ENCODE results near the gene UROD.
"Not testable (repeated sequence)": the region's sequence is repeated elsewhere in the genome, so short reads cannot be mapped to it uniquely, and the experiment has no call there.

The UROD gene

GRCh38 chr1:44995467-44996238, 16.4 kb upstream of the UROD start:
- Histone ChIP-seq H3K36me3 (ENCODE audit: control insufficient read depth in 1 of 2, insufficient read depth in 2 of 2, low read length in 2 of 2) (no peaks in the 10 kb centered on the region), H3K27ac (ENCODE audit: low read depth, low read length) (no peak overlapping the region), H3K9ac (ENCODE audit: low read depth in 1 of 2, low read length in 2 of 2) (no peak overlapping the region), H3K27me3 (ENCODE audit: control insufficient read depth in 1 of 2, insufficient read depth in 2 of 2, low read length in 2 of 2) (no peaks in the 10 kb centered on the region), H3K4me3 (ENCODE audit: low read depth in 1 of 2, low read length in 2 of 2) (no peak overlapping the region), H3K4me1 (ENCODE audit: control insufficient read depth in 1 of 2, insufficient read depth in 2 of 2, low read length in 2 of 2) (peaks cover 0 to 2% of the 10 kb centered on the region in 2 donors), H3K9me3 (ENCODE audit: control insufficient read depth in 1 of 2, low read length in 2 of 2) (no peaks in the 10 kb centered on the region)

- Histone ChIP-seq H3K36me3 (ENCODE audit: control insufficient read depth in 1 of 2, insufficient read depth in 2 of 2, low read length in 2 of 2) (peaks cover 22 to 30% of the 10 kb centered on the region in 2 donors), H3K9me3 (ENCODE audit: control insufficient read depth in 1 of 2, low read length in 2 of 2) (no peaks in the 10 kb centered on the region), H3K27ac (ENCODE audit: low read depth, low read length) (no peak overlapping the region), H3K4me3 (ENCODE audit: low read depth in 1 of 2, low read length in 2 of 2) (no peak overlapping the region), H3K27me3 (ENCODE audit: control insufficient read depth in 1 of 2, insufficient read depth in 2 of 2, low read length in 2 of 2) (no peaks in the 10 kb centered on the region), H3K4me1 (ENCODE audit: control insufficient read depth in 1 of 2, insufficient read depth in 2 of 2, low read length in 2 of 2) (peaks cover 0 to 13% of the 10 kb centered on the region in 2 donors), H3K9ac (ENCODE audit: low read depth in 1 of 2, low read length in 2 of 2) (no peak overlapping the region)
Measured at GRCh38 chr1:44999232-44999631, 12.8 kb upstream of the UROD start.

- H3K4me3 ChIP-seq (ENCODE audit: low read depth in 1 of 2, low read length in 2 of 2) = no peak overlapping the region
- H3K4me1 ChIP-seq (ENCODE audit: control insufficient read depth in 1 of 2, insufficient read depth in 2 of 2, low read length in 2 of 2) = peaks cover 0 to 13% of the 10 kb centered on the region in 2 donors
- no peaks in the 10 kb centered on the region for H3K27me3 ChIP-seq (ENCODE audit: control insufficient read depth in 1 of 2, insufficient read depth in 2 of 2, low read length in 2 of 2)
- H3K27ac ChIP-seq (ENCODE audit: low read depth, low read length) = no peak overlapping the region
- H3K9ac ChIP-seq (ENCODE audit: low read depth in 1 of 2, low read length in 2 of 2) = no peak overlapping the region
- peaks cover 40 to 49% of the 10 kb centered on the region in 2 donors for H3K36me3 ChIP-seq (ENCODE audit: control insufficient read depth in 1 of 2, insufficient read depth in 2 of 2, low read length in 2 of 2)
- no peaks in the 10 kb centered on the region for H3K9me3 ChIP-seq (ENCODE audit: control insufficient read depth in 1 of 2, low read length in 2 of 2)
Measured at GRCh38 chr1:45001011-45001481, 11.0 kb upstream of the UROD start.

- not testable (repeated sequence) for H3K9ac ChIP-seq (ENCODE audit: low read depth in 1 of 2, low read length in 2 of 2); H3K27ac ChIP-seq (ENCODE audit: low read depth, low read length); H3K9me3 ChIP-seq (ENCODE audit: control insufficient read depth in 1 of 2, low read length in 2 of 2); H3K4me3 ChIP-seq (ENCODE audit: low read depth in 1 of 2, low read length in 2 of 2); H3K27me3 ChIP-seq (ENCODE audit: control insufficient read depth in 1 of 2, insufficient read depth in 2 of 2, low read length in 2 of 2)
- Histone ChIP-seq H3K36me3 (ENCODE audit: control insufficient read depth in 1 of 2, insufficient read depth in 2 of 2, low read length in 2 of 2) (peaks cover 40 to 52% of the 10 kb centered on the region in 2 donors), H3K4me1 (ENCODE audit: control insufficient read depth in 1 of 2, insufficient read depth in 2 of 2, low read length in 2 of 2) (peaks cover 0 to 13% of the 10 kb centered on the region in 2 donors)
Measured at GRCh38 chr1:45001576-45001975, 10.5 kb upstream of the UROD start.

- no peaks in the 10 kb centered on the region for H3K27me3 ChIP-seq (ENCODE audit: control insufficient read depth in 1 of 2, insufficient read depth in 2 of 2, low read length in 2 of 2)
- no peak overlapping the region for H3K9ac ChIP-seq (ENCODE audit: low read depth in 1 of 2, low read length in 2 of 2)
- H3K27ac ChIP-seq (ENCODE audit: low read depth, low read length) = no peak overlapping the region
- H3K36me3 ChIP-seq (ENCODE audit: control insufficient read depth in 1 of 2, insufficient read depth in 2 of 2, low read length in 2 of 2) = peaks cover 54 to 66% of the 10 kb centered on the region in 2 donors
- no peaks in the 10 kb centered on the region for H3K9me3 ChIP-seq (ENCODE audit: control insufficient read depth in 1 of 2, low read length in 2 of 2)
- H3K4me3 ChIP-seq (ENCODE audit: low read depth in 1 of 2, low read length in 2 of 2) = no peak overlapping the region
- H3K4me1 ChIP-seq (ENCODE audit: control insufficient read depth in 1 of 2, insufficient read depth in 2 of 2, low read length in 2 of 2) = peaks cover 0 to 13% of the 10 kb centered on the region in 2 donors
Measured at GRCh38 chr1:45002650-45003645, 9.1 kb upstream of the UROD start.

GRCh38 chr1:45003741-45004140, 8.3 kb upstream of the UROD start:
- Histone ChIP-seq H3K27ac (ENCODE audit: low read depth, low read length) (no peak overlapping the region), H3K9ac (ENCODE audit: low read depth in 1 of 2, low read length in 2 of 2) (no peak overlapping the region), H3K27me3 (ENCODE audit: control insufficient read depth in 1 of 2, insufficient read depth in 2 of 2, low read length in 2 of 2) (no peaks in the 10 kb centered on the region), H3K4me3 (ENCODE audit: low read depth in 1 of 2, low read length in 2 of 2) (no peak overlapping the region), H3K4me1 (ENCODE audit: control insufficient read depth in 1 of 2, insufficient read depth in 2 of 2, low read length in 2 of 2) (peaks cover 0 to 13% of the 10 kb centered on the region in 2 donors), H3K9me3 (ENCODE audit: control insufficient read depth in 1 of 2, low read length in 2 of 2) (no peaks in the 10 kb centered on the region), H3K36me3 (ENCODE audit: control insufficient read depth in 1 of 2, insufficient read depth in 2 of 2, low read length in 2 of 2) (peaks cover 62 to 74% of the 10 kb centered on the region in 2 donors)

- Histone ChIP-seq H3K9me3 (ENCODE audit: control insufficient read depth in 1 of 2, low read length in 2 of 2) (no peaks in the 10 kb centered on the region), H3K27ac (ENCODE audit: low read depth, low read length) (no peak overlapping the region), H3K27me3 (ENCODE audit: control insufficient read depth in 1 of 2, insufficient read depth in 2 of 2, low read length in 2 of 2) (no peaks in the 10 kb centered on the region), H3K4me1 (ENCODE audit: control insufficient read depth in 1 of 2, insufficient read depth in 2 of 2, low read length in 2 of 2) (peaks cover 4 to 14% of the 10 kb centered on the region in 2 donors), H3K4me3 (ENCODE audit: low read depth in 1 of 2, low read length in 2 of 2) (no peak overlapping the region), H3K36me3 (ENCODE audit: control insufficient read depth in 1 of 2, insufficient read depth in 2 of 2, low read length in 2 of 2) (peaks cover 68 to 80% of the 10 kb centered on the region in 2 donors), H3K9ac (ENCODE audit: low read depth in 1 of 2, low read length in 2 of 2) (no peak overlapping the region)
Measured at GRCh38 chr1:45004281-45004920, 7.7 kb upstream of the UROD start.

- Histone ChIP-seq H3K9ac (ENCODE audit: low read depth in 1 of 2, low read length in 2 of 2) (no peak overlapping the region), H3K4me3 (ENCODE audit: low read depth in 1 of 2, low read length in 2 of 2) (no peak overlapping the region), H3K27me3 (ENCODE audit: control insufficient read depth in 1 of 2, insufficient read depth in 2 of 2, low read length in 2 of 2) (no peaks in the 10 kb centered on the region), H3K36me3 (ENCODE audit: control insufficient read depth in 1 of 2, insufficient read depth in 2 of 2, low read length in 2 of 2) (peaks cover 72 to 84% of the 10 kb centered on the region in 2 donors), H3K9me3 (ENCODE audit: control insufficient read depth in 1 of 2, low read length in 2 of 2) (no peaks in the 10 kb centered on the region), H3K4me1 (ENCODE audit: control insufficient read depth in 1 of 2, insufficient read depth in 2 of 2, low read length in 2 of 2) (peaks cover 16 to 20% of the 10 kb centered on the region in 2 donors), H3K27ac (ENCODE audit: low read depth, low read length) (no peak overlapping the region)
Measured at GRCh38 chr1:45005761-45006160, 6.3 kb upstream of the UROD start.

GRCh38 chr1:45007311-45007710, 4.7 kb upstream of the UROD start:
- H3K36me3 ChIP-seq (ENCODE audit: control insufficient read depth in 1 of 2, insufficient read depth in 2 of 2, low read length in 2 of 2) = peaks cover 68 to 73% of the 10 kb centered on the region in 2 donors
- H3K4me3 ChIP-seq (ENCODE audit: low read depth in 1 of 2, low read length in 2 of 2) = no peak overlapping the region
- no peak overlapping the region for H3K27ac ChIP-seq (ENCODE audit: low read depth, low read length)
- H3K4me1 ChIP-seq (ENCODE audit: control insufficient read depth in 1 of 2, insufficient read depth in 2 of 2, low read length in 2 of 2) = peaks cover 24 to 26% of the 10 kb centered on the region in 2 donors
- H3K9me3 ChIP-seq (ENCODE audit: control insufficient read depth in 1 of 2, low read length in 2 of 2) = no peaks in the 10 kb centered on the region
- no peaks in the 10 kb centered on the region for H3K27me3 ChIP-seq (ENCODE audit: control insufficient read depth in 1 of 2, insufficient read depth in 2 of 2, low read length in 2 of 2)
- no peak overlapping the region for H3K9ac ChIP-seq (ENCODE audit: low read depth in 1 of 2, low read length in 2 of 2)

Measured in duodenal mucosa (tissue), 2 donors.